Keratinocyte (primary cell): Measurements from ENCODE around the gene RALGPS1. TPM values are rescaled to one million over a fixed set of nuclear protein-coding genes. Genes with fewer than 3 reads are reported as not detected.

Experiments
- DNase-seq: peaks from one replicate; pipeline ENCODE4 v3.0.0-alpha.2; 2011; ENCODE audit warnings: low read depth, missing footprints, low spot score
- FAIRE-seq: peaks from 2 replicates; lab custom pipeline; 2011; peaks lifted over from hg19 to GRCh38; lab: Jason Lieb, UNC
- H2AFZ ChIP-seq: 2 replicates; pipeline ENCODE4 v1.6.0; 2012; ENCODE audit warnings: low read length, control low read depth, inconsistent platforms; ENCODE audit not compliant: control insufficient read depth
- H3K27ac ChIP-seq: 2 replicates; pipeline ENCODE4 v1.5.1; 2011; ENCODE audit warnings: low read length; ENCODE audit not compliant: control insufficient read depth, insufficient read depth
- H3K27me3 ChIP-seq: 3 replicates; pipeline ENCODE4 v1.6.0; 2011; ENCODE audit warnings: low read length; ENCODE audit not compliant: control insufficient read depth, insufficient read depth; ENCODE audit errors: extremely low read depth
- H3K36me3 ChIP-seq, 2 experiments: 2 replicates in 1 of 2; 3 replicates in 1 of 2; pipeline ENCODE4 v1.5.1; 2011; ENCODE audit warnings: low read length in 2 of 2, mild to moderate bottlenecking in 1 of 2; ENCODE audit not compliant: control insufficient read depth in 2 of 2, insufficient read depth in 2 of 2; ENCODE audit errors: extremely low read depth in 1 of 2
- H3K4me1 ChIP-seq: 3 replicates; pipeline ENCODE4 v1.5.1; 2011; ENCODE audit warnings: low read length; ENCODE audit not compliant: control insufficient read depth, insufficient read depth; ENCODE audit errors: extremely low read depth
- H3K4me2 ChIP-seq: 3 replicates; pipeline ENCODE4 v1.6.0; 2011; ENCODE audit warnings: low read depth, low read length; ENCODE audit not compliant: control insufficient read depth, insufficient read depth; ENCODE audit errors: extremely low read depth
- H3K4me3 ChIP-seq, 3 experiments: fragments of 200-600 bp in 1 of 3; sonication (generic) in 1 of 3; 2 replicates in 2 of 3; 3 replicates in 1 of 3; pipeline ENCODE4 v1.5.1; 2011 to 2016; ENCODE audit warnings: low read length in 3 of 3, mild to moderate bottlenecking in 3 of 3, control low read depth in 2 of 3, inconsistent platforms in 1 of 3, low read depth in 1 of 3, mixed read lengths in 1 of 3, mixed run types in 1 of 3, moderate library complexity in 1 of 3; ENCODE audit not compliant: control insufficient read depth in 2 of 3, insufficient read depth in 2 of 3; ENCODE audit errors: extremely low read depth in 1 of 3
- H3K79me2 ChIP-seq: 2 replicates; pipeline ENCODE4 v1.6.0; 2012; ENCODE audit warnings: low read length; ENCODE audit not compliant: control insufficient read depth, insufficient read depth
- H3K9ac ChIP-seq: 3 replicates; pipeline ENCODE4 v1.6.0; 2011; ENCODE audit warnings: low read length; ENCODE audit not compliant: control insufficient read depth, insufficient read depth; ENCODE audit errors: extremely low read depth
- H3K9me1 ChIP-seq: 3 replicates; pipeline ENCODE4 v1.6.0; 2011; ENCODE audit warnings: low read length; ENCODE audit not compliant: control insufficient read depth, insufficient read depth; ENCODE audit errors: extremely low read depth
- H3K9me3 ChIP-seq: 2 replicates; pipeline ENCODE4 v1.5.1; 2012; ENCODE audit warnings: low read depth, low read length; ENCODE audit not compliant: control insufficient read depth
- H4K20me1 ChIP-seq: 3 replicates; pipeline ENCODE4 v1.6.0; 2011; ENCODE audit warnings: low read length; ENCODE audit not compliant: control insufficient read depth, insufficient read depth; ENCODE audit errors: extremely low read depth
- EZH2 ChIP-seq: IDR thresholded peaks from one replicate; pipeline ENCODE4 v1.6.1; 2012; ENCODE audit warnings: inconsistent platforms, mild to moderate bottlenecking, low read length, moderate library complexity
- dilution Hi-C: fragments of 300-500 bp; cut with MboI; formaldehyde crosslinking; loops from one replicate; pipeline ENCODE4 v1.7.0; 2020; ENCODE audit warnings: low sequenced_read_pairs; ENCODE audit not compliant: extremely low pct_ligation_motif_present
- polyA plus RNA-seq, 5 experiments: library from polyadenylated mRNA; depleted of rRNA in 3 of 5; stranded (reverse) in 3 of 5; stranded (forward) in 1 of 5; unstranded in 1 of 5; fragments of >200 nt; gene quantifications; 1 replicate in 1 of 5; 2 replicates in 3 of 5; 3 replicates in 1 of 5; pipeline versions ENCODE4 v1.2.1 to v1.2.3, GENCODE V29; 2011 to 2012; ENCODE audit warnings: missing spikeins in 2 of 5, low read depth in 1 of 5, low replicate concordance in 1 of 5
- TF ChIP-seq, protein P1 (sequence below), 3 experiments: IDR thresholded peaks in 1 of 3; conservative IDR thresholded peaks in 1 of 3; optimal IDR thresholded peaks in 1 of 3; 2 replicates in 2 of 3; 3 replicates in 1 of 3; pipeline versions ENCODE3 to v1.5.1; 2011; ENCODE audit warnings: low read length in 3 of 3, mild to moderate bottlenecking in 3 of 3, moderate library complexity in 2 of 3, control low read depth in 1 of 3, inconsistent platforms in 1 of 3; ENCODE audit not compliant: insufficient read depth in 2 of 3; ENCODE audit errors: extremely low read depth in 1 of 3

The RALGPS1 gene
- polyA plus RNA-seq, 1 donor (not counting 4 experiments of a cell fraction or from before 2014, with no cell fraction given), result 0.56 TPM

DNA sequence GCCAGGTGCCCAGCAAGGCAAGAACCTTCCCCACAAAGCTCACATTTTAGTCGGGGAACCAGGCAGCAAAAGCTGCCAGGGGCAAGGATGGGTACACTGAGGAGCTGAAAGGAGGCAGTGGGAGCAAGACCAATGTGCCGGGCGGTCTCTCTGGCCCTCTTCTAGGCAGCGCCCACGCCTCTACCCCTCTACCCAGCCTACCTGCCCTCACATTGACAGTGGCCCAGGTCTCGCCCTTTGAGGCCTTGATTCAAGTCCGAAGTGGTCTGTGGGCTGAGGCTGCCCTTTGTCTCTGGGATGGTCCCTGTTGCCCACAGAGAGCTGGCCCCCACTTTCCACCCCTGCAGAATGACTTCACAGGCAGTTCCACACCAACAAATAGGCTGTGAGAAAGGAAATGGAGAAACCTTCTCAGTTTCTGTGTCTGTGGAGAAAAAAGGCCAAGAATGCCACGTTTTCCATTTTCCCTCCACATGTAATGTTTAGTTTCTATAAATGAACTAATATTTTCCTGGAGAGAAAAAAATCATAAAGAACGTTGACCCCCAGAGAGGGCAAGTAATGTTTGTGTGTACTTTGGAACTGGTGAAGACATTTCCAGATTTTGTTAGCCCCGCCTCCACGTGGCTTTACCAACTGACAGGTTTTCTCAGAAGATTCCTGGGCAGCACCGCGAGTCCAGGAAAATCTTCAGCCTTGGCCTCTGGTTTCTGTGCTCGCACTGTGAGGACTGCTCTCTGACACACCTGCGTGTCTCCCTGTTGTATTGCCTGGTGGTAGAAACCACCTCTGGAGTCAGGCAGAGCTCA is 265.3 kb downstream of the RALGPS1 start:
- dilution Hi-C loops, result no loop called here
- Histone ChIP-seq H3K9ac (no peak overlapping the region), H3K27ac (no peak overlapping the region), H3K9me1 (no peaks in the 10 kb centered on the region), H3K4me3 (no peak overlapping the region), H2AFZ (no peak overlapping the region), H3K36me3 (no peaks in the 10 kb centered on the region), H3K27me3 (peaks cover 2% of the 10 kb centered on the region), H3K79me2 (no peaks in the 10 kb centered on the region), H3K9me3 (no peaks in the 10 kb centered on the region), H3K4me1 (no peaks in the 10 kb centered on the region), H3K4me2 (no peak overlapping the region), H4K20me1 (no peaks in the 10 kb centered on the region)
- DNase-seq, result no peak
- FAIRE-seq, result no peak
- TF ChIP-seq, protein P1, sequence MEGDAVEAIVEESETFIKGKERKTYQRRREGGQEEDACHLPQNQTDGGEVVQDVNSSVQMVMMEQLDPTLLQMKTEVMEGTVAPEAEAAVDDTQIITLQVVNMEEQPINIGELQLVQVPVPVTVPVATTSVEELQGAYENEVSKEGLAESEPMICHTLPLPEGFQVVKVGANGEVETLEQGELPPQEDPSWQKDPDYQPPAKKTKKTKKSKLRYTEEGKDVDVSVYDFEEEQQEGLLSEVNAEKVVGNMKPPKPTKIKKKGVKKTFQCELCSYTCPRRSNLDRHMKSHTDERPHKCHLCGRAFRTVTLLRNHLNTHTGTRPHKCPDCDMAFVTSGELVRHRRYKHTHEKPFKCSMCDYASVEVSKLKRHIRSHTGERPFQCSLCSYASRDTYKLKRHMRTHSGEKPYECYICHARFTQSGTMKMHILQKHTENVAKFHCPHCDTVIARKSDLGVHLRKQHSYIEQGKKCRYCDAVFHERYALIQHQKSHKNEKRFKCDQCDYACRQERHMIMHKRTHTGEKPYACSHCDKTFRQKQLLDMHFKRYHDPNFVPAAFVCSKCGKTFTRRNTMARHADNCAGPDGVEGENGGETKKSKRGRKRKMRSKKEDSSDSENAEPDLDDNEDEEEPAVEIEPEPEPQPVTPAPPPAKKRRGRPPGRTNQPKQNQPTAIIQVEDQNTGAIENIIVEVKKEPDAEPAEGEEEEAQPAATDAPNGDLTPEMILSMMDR (optimal IDR thresholded peaks at IDR 0.05 in 1 of 3, IDR thresholded peaks at IDR 0.05 in 1 of 3, conservative IDR thresholded peaks at IDR 0.05 in 1 of 3; ENCODE audit: extremely low read depth in 1 of 3, insufficient read depth in 2 of 3, low read length in 3 of 3), result no peak

DNA sequence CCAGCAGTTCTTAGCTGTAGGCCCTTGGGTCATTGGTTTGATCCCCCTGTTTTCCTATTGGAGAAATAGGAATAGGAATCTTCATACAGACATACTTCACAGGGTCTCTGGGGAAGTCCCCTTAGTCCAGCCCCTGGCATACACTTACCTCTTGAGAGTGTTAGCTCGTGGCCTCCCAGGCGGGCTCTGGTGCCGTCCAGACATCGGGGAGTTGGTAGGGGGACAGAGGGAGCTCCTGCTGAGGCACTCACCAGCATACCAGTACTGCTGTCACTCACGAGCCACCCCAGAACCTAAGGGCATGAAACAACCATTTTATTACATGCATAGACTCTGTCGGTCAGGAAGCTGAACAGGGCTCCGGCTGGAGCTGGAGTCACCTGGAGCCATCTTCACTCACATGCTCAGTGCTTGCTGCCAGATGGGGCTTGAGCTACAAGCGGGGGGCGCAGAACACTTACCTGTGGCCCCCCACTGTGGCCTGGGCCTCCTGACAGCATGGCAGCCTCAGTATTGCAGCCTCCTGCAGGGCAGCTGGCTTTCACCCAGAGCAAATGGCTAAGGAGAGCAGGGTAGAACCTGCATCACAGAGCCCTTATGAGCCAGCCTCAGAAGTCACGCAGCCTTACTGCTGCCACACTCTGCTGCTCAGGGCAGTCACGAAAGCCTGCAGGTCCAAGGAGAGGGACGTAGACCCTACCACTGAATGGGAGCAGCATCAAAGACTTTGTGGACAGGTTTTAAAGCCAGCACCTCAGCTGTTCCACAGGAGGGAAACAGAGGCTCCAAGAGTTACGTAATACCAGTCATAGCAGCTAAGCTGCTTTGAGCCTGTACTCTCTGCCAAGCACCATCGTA is 266.1 kb downstream of the RALGPS1 start:
- dilution Hi-C loops, result no loop called here

More for the DNA sequence above, 266.1 kb downstream of the RALGPS1 start:
- Histone ChIP-seq H3K27me3 (no peaks in the 10 kb centered on the region), H2AFZ (no peak overlapping the region), H3K9me3 (no peaks in the 10 kb centered on the region), H3K4me1 (no peaks in the 10 kb centered on the region), H3K4me3 (no peak overlapping the region), H3K79me2 (no peaks in the 10 kb centered on the region), H3K4me2 (no peak overlapping the region), H3K9me1 (no peaks in the 10 kb centered on the region), H4K20me1 (no peaks in the 10 kb centered on the region), H3K9ac (no peak overlapping the region), H3K36me3 (no peaks in the 10 kb centered on the region), H3K27ac (no peak overlapping the region)
- no peak for TF ChIP-seq EZH2
- FAIRE-seq (no peak), DNase-seq (no peak)
